ENCODE measurements around the gene RAB43.

RAB43 gene

DNA sequence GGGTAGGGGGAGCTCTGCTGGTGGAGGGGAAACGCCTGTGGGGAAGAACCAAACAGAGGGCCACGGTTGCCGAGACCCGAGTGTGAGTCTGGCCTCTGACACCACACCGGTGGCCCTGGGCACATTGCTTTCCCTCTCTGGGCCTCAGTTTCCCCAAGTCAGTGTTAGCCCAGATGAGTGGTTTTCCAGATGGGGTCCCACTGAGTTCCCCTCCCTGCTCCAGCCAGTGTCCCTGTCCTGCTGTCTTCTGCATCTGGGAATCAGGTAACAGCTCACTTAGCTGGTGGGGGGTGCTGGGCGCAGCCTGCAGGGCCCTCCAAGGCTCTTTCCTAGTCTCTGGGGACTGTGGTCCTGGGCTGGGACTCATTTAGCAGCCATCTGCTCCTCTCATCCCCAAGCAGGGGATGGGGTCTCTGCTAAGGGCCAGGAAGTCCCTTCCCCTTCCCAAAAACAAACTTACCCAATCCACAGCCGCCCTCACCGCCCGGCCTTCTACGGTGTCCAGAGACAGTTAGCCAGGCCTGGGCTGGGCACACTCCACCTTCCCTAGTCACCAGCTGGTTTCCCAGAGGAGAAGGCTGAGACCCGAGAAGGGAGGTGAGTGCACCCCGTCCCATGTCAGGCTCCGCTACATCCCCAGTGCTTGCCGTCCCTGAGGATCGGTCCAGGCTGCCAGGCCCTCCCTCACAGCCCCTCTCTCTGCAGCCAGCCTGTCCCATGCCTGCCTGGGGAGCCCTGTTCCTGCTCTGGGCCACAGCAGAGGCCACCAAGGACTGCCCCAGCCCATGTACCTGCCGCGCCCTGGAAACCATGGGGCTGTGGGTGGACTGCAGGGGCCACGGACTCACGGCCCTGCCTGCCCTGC lies 60.3 kb downstream of the RAB43 start:
- no peak overlapping the region for H3K4me3 ChIP-seq (ENCODE audit: low read depth, low read length)
- TF ChIP-seq, protein P1, sequence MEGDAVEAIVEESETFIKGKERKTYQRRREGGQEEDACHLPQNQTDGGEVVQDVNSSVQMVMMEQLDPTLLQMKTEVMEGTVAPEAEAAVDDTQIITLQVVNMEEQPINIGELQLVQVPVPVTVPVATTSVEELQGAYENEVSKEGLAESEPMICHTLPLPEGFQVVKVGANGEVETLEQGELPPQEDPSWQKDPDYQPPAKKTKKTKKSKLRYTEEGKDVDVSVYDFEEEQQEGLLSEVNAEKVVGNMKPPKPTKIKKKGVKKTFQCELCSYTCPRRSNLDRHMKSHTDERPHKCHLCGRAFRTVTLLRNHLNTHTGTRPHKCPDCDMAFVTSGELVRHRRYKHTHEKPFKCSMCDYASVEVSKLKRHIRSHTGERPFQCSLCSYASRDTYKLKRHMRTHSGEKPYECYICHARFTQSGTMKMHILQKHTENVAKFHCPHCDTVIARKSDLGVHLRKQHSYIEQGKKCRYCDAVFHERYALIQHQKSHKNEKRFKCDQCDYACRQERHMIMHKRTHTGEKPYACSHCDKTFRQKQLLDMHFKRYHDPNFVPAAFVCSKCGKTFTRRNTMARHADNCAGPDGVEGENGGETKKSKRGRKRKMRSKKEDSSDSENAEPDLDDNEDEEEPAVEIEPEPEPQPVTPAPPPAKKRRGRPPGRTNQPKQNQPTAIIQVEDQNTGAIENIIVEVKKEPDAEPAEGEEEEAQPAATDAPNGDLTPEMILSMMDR (IDR thresholded peaks at IDR 0.05; ENCODE audit: low read depth, low read length) = no peak
- DNase-seq (ENCODE audit: low read depth, low spot score) = no peak
- in situ Hi-C loops (cut with HindIII; ENCODE audit: low sequenced_read_pairs) = no loop called here

DNA sequence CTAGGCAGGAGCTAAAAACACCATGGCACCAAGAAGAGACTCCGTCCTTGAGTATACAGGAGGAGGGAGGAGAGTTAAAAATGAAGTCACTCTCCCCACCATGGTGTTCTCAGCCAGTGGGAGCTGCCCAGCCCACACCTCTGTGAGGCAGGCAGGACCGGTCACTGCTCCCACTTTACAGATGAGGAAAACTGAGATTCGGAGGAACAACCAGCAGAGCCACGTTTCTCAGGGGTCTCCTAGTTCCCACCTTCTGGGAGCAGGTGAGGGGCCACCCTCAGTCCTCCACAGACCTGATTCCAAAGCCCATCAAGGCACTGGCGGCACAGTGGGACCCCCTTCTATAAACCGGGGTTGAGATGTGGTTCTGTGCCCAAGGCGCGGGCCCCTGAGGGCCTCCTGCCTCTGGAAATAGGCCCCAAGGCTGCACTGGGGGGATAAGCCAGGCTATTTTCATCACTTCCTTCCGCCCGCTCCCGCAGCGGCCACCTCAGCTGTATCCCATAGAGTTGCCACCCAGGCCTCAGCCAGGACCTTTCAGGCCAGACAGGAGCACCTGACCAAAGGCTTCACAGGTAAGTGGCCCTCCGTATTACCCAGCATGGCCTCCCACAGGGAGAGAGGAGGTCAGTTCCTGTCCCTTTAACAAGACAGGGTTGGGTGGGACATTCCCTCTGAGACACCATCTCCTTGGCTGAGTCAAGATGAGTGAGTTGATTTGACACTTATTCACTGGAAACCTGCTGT lies 61.2 kb downstream of the RAB43 start, which contains the start of gene GP9:
Gene GP9 (plus strand): TSS at position 504 of the 747 bp plus-strand sequence. CDS start 961 bp downstream, outside the sequence.
- H3K4me3 ChIP-seq (ENCODE audit: low read depth, low read length) = no peak within 1 kb of the TSS
- in situ Hi-C loops (cut with HindIII; ENCODE audit: low sequenced_read_pairs) = no loop called here
- no peak for DNase-seq (ENCODE audit: low read depth, low spot score)
- TF ChIP-seq, protein P1 (IDR thresholded peaks at IDR 0.05; ENCODE audit: low read depth, low read length) = no peak

DNA sequence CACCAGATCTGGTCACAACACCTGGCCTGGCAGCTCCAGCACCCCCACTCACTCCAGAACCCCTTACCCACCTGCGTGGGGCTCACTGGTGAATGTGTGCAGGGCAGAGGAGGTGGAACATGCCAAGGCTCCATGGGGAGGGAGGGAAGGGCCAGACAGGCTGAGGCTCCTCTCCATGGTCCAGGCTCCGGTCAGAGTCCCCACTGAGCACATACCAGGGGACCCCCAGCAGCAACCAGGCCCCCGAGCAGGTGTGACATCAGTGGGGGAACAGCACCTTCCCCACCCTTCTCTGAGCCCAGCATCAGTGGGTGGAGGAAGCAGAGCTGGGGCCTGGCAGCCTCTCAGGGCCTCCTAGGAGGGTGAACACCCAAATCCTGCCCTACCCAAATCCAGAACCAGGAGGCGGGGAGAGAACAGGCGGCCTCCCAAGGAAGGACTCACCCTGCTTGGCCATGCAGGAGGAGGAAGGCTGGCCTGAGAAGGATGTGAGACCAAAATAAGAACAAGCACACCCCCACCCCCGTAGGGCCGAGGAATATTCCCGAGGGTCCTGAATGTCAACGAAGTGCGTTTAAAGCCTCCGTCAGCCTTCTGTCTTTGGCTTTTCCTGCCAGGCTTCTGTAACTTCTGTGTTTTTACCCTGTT lies 62.2 kb downstream of the RAB43 start:
- in situ Hi-C loops (cut with HindIII; ENCODE audit: low sequenced_read_pairs) = no loop called here
- no peak for DNase-seq (ENCODE audit: low read depth, low spot score)
- TF ChIP-seq, protein P1 (IDR thresholded peaks at IDR 0.05; ENCODE audit: low read depth, low read length) = no peak
- H3K4me3 ChIP-seq (ENCODE audit: low read depth, low read length) = no peak overlapping the region

DNA sequence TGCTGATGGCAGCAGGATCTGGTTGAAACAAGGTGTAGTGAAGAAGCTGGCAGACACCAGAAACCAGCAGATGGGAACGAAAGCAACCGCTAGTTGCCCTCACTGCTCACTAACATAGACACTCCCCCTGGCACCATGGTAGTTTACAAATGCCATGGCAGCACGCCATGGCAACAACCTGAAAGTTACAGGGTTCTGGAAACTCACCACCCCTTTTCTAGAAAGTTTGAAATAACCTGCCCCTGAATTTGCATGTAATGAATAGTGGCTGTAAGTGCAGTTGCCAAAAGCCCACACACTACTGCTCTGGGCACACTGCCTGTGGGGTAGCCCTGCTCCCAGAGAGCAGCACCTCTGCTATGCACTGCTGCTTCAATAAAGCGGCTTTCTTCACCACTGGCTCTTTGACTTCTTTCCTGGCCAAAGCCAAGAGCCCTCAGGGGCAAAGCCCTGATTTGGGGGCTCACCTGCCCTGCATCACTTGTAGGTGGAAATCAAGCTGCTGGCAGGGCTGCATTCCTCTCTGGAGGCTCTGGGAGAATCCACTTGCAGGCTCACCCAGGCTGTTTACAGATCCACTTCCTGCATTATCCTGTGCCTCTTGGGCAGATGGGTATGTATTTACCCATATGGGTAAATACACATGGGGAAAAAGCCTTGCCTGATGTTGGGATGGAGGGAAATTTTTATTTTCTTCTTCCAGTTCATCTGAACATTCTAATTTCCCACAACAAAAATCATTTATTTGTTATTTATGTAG lies 63.0 kb downstream of the RAB43 start:
- DNase-seq (ENCODE audit: low read depth, low spot score) = no peak
- no peak overlapping the region for H3K4me3 ChIP-seq (ENCODE audit: low read depth, low read length)
- in situ Hi-C loops (cut with HindIII; ENCODE audit: low sequenced_read_pairs) = no loop called here
- TF ChIP-seq, protein P1 (IDR thresholded peaks at IDR 0.05; ENCODE audit: low read depth, low read length) = no peak

DNA sequence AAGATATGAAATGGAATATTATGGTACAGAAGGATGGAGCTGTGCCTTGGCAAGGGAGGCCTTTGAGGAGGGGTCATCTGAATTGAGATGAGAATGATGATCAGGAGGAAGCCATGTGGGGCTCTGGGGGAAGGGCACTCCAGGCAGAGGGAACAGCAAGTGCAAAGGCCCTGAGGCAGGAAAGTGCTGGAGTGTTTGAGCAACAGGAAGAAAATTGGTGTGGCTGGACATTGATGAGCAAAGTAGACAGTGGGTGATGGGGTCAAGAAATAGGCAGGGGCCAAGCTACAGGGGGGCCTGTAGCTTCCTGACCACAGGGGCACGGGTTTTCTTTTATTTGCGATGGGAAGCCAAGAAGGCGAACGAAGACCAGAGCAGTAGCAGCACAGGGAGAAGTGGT lies 64.4 kb downstream of the RAB43 start:
- TF ChIP-seq, protein P1 (IDR thresholded peaks at IDR 0.05; ENCODE audit: low read depth, low read length) = no peak
- no peak for DNase-seq (ENCODE audit: low read depth, low spot score)
- in situ Hi-C loops (cut with HindIII; ENCODE audit: low sequenced_read_pairs) = no loop called here
- H3K4me3 ChIP-seq (ENCODE audit: low read depth, low read length) = no peak overlapping the region
